ENCODE results near the gene APOB. TPM values are rescaled to one million over a fixed set of nuclear protein-coding genes. Genes with fewer than 3 reads are reported as not detected.

APOB gene
- total and polyA plus RNA-seq, 3 experiments from 2014 or later, result not detected

DNA sequence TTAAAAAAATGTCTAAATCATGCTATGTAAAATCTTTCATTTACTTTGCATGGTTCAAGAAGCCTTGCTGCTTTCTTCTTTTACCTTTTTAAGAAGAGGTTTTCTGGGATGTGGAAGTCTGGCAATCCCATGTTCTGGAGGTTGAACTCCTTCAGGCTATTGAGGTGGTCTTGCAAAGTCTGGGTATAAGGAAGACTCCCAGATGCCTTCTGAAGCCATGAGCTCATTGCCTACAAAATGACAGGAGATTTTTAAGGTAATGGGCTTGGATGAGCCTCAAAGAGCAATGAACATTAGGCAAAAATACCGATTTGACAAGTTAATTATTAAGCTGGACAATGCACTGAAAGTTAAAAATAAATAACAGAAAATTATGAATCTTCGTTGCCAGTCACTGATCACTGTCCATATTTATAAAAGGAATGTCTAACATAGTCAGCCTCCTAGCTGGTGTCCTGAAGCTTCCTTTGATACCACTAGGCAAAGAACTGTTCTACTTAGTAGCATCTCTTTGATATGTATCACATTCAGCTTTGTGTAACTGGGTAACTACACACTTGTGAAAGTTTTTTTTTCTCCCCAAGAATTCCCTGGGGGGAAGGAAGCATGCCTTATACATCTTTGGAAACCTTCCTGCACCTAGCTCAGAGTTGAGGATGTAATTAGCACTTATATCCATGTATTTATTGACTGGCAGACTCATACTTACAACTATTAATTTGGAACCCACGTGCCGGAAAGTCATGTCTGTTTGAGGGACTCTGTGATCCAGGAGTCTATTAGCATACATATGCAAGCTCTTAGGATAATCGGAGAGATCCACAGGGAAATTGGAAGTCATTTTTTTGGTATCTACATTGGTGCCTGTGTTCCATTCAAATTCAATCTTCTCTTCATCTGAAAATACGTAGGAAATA, 29.3 kb downstream of the APOB start:
- peaks cover 0 to 4% (median 0%) of the 10 kb centered on the region in 5 donors for H3K9me3 Mint-ChIP-seq
- Histone ChIP-seq H3K27ac (ENCODE audit: low read depth, low read length) (no peak overlapping the region), H3K9me3 (ENCODE audit: low read length) (no peaks in the 10 kb centered on the region), H3K4me1 (ENCODE audit: insufficient read depth, low read length) (no peaks in the 10 kb centered on the region), H3K4me3 (ENCODE audit: low read length) (no peak overlapping the region), H3K27me3 (ENCODE audit: insufficient read depth, low read length, poor library complexity, severe bottlenecking) (no peaks in the 10 kb centered on the region), H3K36me3 (ENCODE audit: insufficient read depth, low read length) (no peaks in the 10 kb centered on the region)
- no peak for DNase-seq
- no peak overlapping the region for H3K27ac Mint-ChIP-seq
- POLR2A ChIA-PET, result no interaction called here
- H3K27me3 Mint-ChIP-seq, result peaks cover 2 to 20% of the 10 kb centered on the region in 2 donors
- no peaks in the 10 kb centered on the region for H3K4me1 Mint-ChIP-seq
- H3K4me3 Mint-ChIP-seq, result no peak overlapping the region
- CTCF ChIA-PET, result no interaction called here
- no peaks in the 10 kb centered on the region for H3K36me3 Mint-ChIP-seq

DNA sequence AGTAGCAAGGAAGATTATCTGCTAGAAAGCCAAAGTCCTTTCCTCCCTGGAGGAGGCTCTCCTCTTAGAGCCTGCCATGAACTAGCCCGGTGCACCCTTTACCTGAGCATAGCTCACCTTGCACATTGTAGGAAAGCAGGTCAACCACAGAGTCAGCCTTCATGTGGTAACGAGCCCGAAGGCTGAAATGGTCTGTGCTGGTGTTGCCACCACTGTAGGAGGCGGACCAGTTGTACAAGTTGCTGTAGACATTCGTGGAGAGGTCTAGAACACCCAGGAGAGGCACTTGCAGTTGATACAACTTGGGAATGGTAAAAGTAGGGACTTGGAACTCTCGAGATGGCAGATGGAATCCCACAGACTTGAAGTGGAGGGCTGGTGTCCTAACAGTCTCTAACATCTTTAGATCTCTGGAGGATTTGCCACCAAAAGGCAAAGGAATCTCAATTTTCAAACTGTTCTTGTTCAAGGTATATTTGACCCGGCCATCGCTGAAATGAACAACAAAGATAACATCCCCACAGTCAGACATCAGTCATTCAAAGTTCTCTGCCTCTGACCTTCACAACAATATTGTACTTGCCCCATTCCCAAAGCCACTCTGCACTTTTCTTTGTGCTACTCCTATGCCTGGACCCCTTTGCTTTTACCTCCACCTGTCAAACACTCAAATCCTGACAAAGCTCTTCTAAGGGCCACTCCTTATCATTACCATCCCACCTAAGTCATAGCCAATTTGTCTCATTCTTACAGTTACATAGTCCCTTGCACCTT, 30.6 kb downstream of the APOB start:
- CTCF ChIA-PET, result no interaction called here
- no peaks in the 10 kb centered on the region for H3K36me3 ChIP-seq (ENCODE audit: insufficient read depth, low read length)
- H3K27me3 ChIP-seq (ENCODE audit: insufficient read depth, low read length, poor library complexity, severe bottlenecking), result no peaks in the 10 kb centered on the region
- H3K4me3 Mint-ChIP-seq, result no peak overlapping the region
- no peak overlapping the region for H3K4me3 ChIP-seq (ENCODE audit: low read length)
- no peaks in the 10 kb centered on the region for H3K36me3 Mint-ChIP-seq
- H3K9me3 Mint-ChIP-seq, result peaks cover 0 to 3% (median 0%) of the 10 kb centered on the region in 5 donors
- peak overlapping the region in 1 of 8 donors; percentile 56 for H3K27ac Mint-ChIP-seq
- no peak overlapping the region for H3K27ac ChIP-seq (ENCODE audit: low read depth, low read length)
- H3K9me3 ChIP-seq (ENCODE audit: low read length), result no peaks in the 10 kb centered on the region
- no peaks in the 10 kb centered on the region for H3K4me1 Mint-ChIP-seq
- DNase-seq, result no peak
- no peaks in the 10 kb centered on the region for H3K4me1 ChIP-seq (ENCODE audit: insufficient read depth, low read length)
- POLR2A ChIA-PET, result no interaction called here
- peaks cover 2 to 20% of the 10 kb centered on the region in 2 donors for H3K27me3 Mint-ChIP-seq

DNA sequence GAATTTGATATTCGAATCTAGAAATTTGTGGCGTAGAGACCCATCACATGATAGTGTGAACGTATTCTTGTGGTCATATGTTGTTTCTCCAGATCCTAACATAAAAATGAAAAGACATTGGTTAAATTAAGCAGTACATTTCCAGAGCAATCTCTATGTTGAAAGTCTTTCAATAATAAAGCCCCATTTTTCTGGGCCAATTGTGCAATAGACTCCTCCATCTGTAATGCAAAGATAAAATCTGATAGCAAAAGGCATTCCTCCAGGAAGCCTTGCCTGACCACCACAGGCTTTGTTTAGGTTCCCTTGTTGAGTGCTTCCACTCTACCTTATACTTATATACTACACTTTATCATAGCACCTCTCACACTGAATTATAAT, 31.3 kb downstream of the APOB start:
- Histone ChIP-seq H3K27ac (ENCODE audit: low read depth, low read length) (no peak overlapping the region), H3K27me3 (ENCODE audit: insufficient read depth, low read length, poor library complexity, severe bottlenecking) (no peaks in the 10 kb centered on the region), H3K9me3 (ENCODE audit: low read length) (no peaks in the 10 kb centered on the region), H3K36me3 (ENCODE audit: insufficient read depth, low read length) (no peaks in the 10 kb centered on the region), H3K4me1 (ENCODE audit: insufficient read depth, low read length) (no peaks in the 10 kb centered on the region), H3K4me3 (ENCODE audit: low read length) (no peak overlapping the region)
- no peaks in the 10 kb centered on the region for H3K36me3 Mint-ChIP-seq
- DNase-seq, result no peak
- ChIA-PET POLR2A (no interaction called here), CTCF (no interaction called here)
- H3K27ac Mint-ChIP-seq, result no peak overlapping the region
- H3K4me1 Mint-ChIP-seq, result no peaks in the 10 kb centered on the region
- no peaks in the 10 kb centered on the region for H3K9me3 Mint-ChIP-seq
- no peak overlapping the region for H3K4me3 Mint-ChIP-seq
- peaks cover 2 to 15% of the 10 kb centered on the region in 2 donors for H3K27me3 Mint-ChIP-seq

DNA sequence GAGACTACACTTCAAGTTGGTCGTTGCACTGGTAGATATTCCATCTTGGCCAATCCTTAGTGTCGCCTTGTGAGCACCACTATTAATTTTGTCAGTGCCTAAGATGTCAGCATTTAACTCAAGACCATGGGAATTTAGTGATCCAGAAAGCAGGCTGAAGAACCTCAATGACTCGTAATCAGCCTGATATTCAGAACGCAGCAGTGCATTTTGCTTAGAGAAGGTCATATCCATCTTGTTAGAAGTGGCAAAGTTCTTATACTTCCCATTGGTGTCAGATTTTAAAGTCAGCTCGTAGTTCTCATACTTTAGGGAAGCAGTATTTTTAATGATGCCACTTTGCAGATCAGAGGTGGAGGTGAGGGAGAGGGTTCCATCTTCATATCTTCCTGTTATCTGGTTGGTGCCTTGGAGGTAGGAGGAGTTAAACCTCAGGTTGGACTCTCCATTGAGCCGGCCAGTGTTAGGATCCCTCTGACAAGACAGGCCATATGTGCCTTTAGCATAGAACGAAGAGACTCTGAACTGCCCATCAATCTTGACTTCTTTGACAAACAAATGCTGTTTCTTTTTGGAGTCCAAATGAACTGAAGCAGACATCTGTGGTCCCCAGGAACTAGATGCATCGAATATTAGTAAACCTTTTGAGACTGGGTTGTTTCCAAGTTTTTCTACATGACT, 31.9 kb downstream of the APOB start:
- H3K27me3 ChIP-seq (ENCODE audit: insufficient read depth, low read length, poor library complexity, severe bottlenecking), result no peaks in the 10 kb centered on the region
- Mint-ChIP-seq H3K36me3 (no peaks in the 10 kb centered on the region), H3K4me1 (no peaks in the 10 kb centered on the region), H3K27ac (peak overlapping the region in 1 of 8 donors; percentile 21), H3K4me3 (no peak overlapping the region), H3K27me3 (peaks cover 2 to 12% of the 10 kb centered on the region in 2 donors), H3K9me3 (no peaks in the 10 kb centered on the region)
- H3K4me1 ChIP-seq (ENCODE audit: insufficient read depth, low read length), result no peaks in the 10 kb centered on the region
- ChIA-PET CTCF (no interaction called here), POLR2A (no interaction called here)
- DNase-seq, result no peak
- H3K4me3 ChIP-seq (ENCODE audit: low read length), result no peak overlapping the region
- no peaks in the 10 kb centered on the region for H3K36me3 ChIP-seq (ENCODE audit: insufficient read depth, low read length)
- H3K27ac ChIP-seq (ENCODE audit: low read depth, low read length), result no peak overlapping the region
- no peaks in the 10 kb centered on the region for H3K9me3 ChIP-seq (ENCODE audit: low read length)

DNA sequence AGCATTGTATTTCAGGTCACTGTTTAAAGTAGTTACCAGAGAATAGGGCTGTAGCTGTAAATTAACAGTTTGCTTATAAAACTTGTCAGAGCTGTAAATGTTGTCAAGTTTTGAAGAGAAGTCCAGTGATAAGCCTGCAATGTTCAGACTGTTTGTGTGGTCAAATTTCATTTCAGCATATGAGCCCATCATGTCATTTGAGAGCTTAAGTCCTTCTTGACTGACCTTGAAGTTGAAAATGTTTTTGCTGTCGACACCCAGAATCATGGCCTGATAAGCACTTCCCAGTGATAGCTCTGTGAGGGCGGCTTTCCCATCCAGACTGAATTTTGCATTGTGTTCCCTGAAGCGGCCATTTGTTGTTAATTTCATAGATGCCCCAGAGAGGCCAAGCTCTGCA, 32.4 kb downstream of the APOB start:
- no peak overlapping the region for H3K27ac Mint-ChIP-seq
- Histone ChIP-seq H3K4me1 (ENCODE audit: insufficient read depth, low read length) (no peaks in the 10 kb centered on the region), H3K4me3 (ENCODE audit: low read length) (no peak overlapping the region), H3K27ac (ENCODE audit: low read depth, low read length) (no peak overlapping the region), H3K27me3 (ENCODE audit: insufficient read depth, low read length, poor library complexity, severe bottlenecking) (no peaks in the 10 kb centered on the region), H3K9me3 (ENCODE audit: low read length) (no peaks in the 10 kb centered on the region), H3K36me3 (ENCODE audit: insufficient read depth, low read length) (no peaks in the 10 kb centered on the region)
- H3K4me1 Mint-ChIP-seq, result no peaks in the 10 kb centered on the region
- no peak overlapping the region for H3K4me3 Mint-ChIP-seq
- no peaks in the 10 kb centered on the region for H3K36me3 Mint-ChIP-seq
- H3K9me3 Mint-ChIP-seq, result no peaks in the 10 kb centered on the region
- no peak for DNase-seq
- POLR2A ChIA-PET, result no interaction called here
- H3K27me3 Mint-ChIP-seq, result peaks cover 3 to 15% of the 10 kb centered on the region in 2 donors
- CTCF ChIA-PET, result no interaction called here

DNA sequence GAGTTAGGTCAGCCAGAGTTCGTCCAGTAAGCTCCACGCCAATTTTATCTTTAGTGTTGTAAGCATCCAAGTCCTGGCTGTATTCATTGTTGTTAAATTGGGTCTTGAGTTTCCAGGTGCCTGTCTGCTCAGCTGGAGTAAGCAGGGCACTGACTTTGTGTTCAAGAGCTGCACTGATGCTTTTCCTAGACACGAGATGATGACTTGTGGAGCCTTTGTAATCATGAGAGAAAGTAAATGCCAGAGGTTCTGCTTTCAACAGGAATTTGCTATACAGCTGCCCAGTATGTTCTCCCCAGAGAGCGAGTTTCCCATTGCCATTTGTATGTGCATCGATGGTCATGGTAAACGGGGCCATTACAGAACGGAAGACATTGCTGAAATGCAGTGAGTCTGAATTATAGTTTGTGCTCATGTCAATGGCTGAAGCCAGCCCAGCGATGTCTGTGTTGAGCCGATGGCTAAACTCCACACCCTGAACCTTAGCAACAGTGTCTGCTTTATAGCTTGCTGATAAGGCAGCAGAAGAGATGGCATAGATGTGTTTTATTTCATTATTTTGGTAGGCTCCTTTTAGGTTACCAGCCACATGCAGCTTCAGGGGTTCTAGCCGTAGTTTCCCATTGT, 32.9 kb downstream of the APOB start:
- Mint-ChIP-seq H3K27me3 (peaks cover 2 to 13% of the 10 kb centered on the region in 2 donors), H3K4me3 (no peak overlapping the region), H3K4me1 (no peaks in the 10 kb centered on the region), H3K27ac (no peak overlapping the region), H3K36me3 (no peaks in the 10 kb centered on the region), H3K9me3 (no peaks in the 10 kb centered on the region)
- no peak overlapping the region for H3K27ac ChIP-seq (ENCODE audit: low read depth, low read length)
- H3K27me3 ChIP-seq (ENCODE audit: insufficient read depth, low read length, poor library complexity, severe bottlenecking), result no peaks in the 10 kb centered on the region
- CTCF ChIA-PET, result no interaction called here
- H3K4me3 ChIP-seq (ENCODE audit: low read length), result no peak overlapping the region
- H3K36me3 ChIP-seq (ENCODE audit: insufficient read depth, low read length), result no peaks in the 10 kb centered on the region
- H3K4me1 ChIP-seq (ENCODE audit: insufficient read depth, low read length), result no peaks in the 10 kb centered on the region
- POLR2A ChIA-PET, result no interaction called here
- H3K9me3 ChIP-seq (ENCODE audit: low read length), result no peaks in the 10 kb centered on the region
- DNase-seq, result no peak

DNA sequence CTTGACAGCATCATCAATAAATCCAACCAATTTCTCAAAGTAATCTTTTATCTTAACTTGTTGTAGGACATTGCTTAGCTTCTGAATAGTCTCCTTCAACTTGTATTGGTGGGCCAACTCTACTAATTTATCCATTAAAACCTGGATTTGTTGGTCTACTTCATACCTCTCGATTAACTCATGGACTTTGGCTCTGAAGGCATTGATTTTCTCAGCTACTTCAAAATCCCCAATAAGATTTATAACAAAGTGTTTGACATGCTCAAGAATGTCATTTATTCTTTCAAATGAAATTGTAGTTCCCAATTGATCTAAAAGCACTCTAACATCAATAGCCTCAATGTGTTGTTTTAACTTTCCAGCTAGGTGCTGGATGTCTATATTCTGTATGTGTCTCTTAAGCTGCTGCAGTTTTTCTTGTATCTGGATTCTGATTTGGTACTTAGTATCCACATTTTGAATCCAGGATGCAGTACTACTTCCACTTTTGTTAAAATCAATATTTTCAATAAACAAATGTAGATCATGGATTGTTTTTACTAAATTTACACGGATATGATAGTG, 34.1 kb downstream of the APOB start:
- Histone ChIP-seq H3K36me3 (ENCODE audit: insufficient read depth, low read length) (no peaks in the 10 kb centered on the region), H3K27me3 (ENCODE audit: insufficient read depth, low read length, poor library complexity, severe bottlenecking) (no peaks in the 10 kb centered on the region), H3K9me3 (ENCODE audit: low read length) (no peaks in the 10 kb centered on the region), H3K4me3 (ENCODE audit: low read length) (no peak overlapping the region), H3K4me1 (ENCODE audit: insufficient read depth, low read length) (no peaks in the 10 kb centered on the region), H3K27ac (ENCODE audit: low read depth, low read length) (no peak overlapping the region)
- Mint-ChIP-seq H3K27me3 (peaks cover 2 to 13% of the 10 kb centered on the region in 2 donors), H3K36me3 (no peaks in the 10 kb centered on the region), H3K27ac (no peak overlapping the region), H3K9me3 (no peaks in the 10 kb centered on the region), H3K4me1 (no peaks in the 10 kb centered on the region), H3K4me3 (no peak overlapping the region)
- DNase-seq, result no peak
- ChIA-PET CTCF (no interaction called here), POLR2A (no interaction called here)

Data from CD8-positive, alpha-beta memory T cell (primary cell).